Measurements from ENCODE around the gene KRT16. TPM values are rescaled to one million over a fixed set of nuclear protein-coding genes. Genes with fewer than 3 reads are reported as not detected.

KRT16 gene
- total RNA-seq, 6 donors from 2014 or later, result not detected

GRCh38 chr17:41592601-41593305 is 19.8 kb downstream of the KRT16 start:
- ATAC-seq (ENCODE audit: low FRiP score in 2 of 2) (no peak), DNase-seq (no peak)
- no peak overlapping the region for H3K27ac ChIP-seq
- H3K4me3 ChIP-seq, result no peak overlapping the region
- H3K36me3 ChIP-seq, result no peaks in the 10 kb centered on the region
- no peaks in the 10 kb centered on the region for H3K4me1 ChIP-seq
- H3K9me3 ChIP-seq, result no peaks in the 10 kb centered on the region
- no peak for TF ChIP-seq POLR2AphosphoS5 (IDR thresholded peaks at IDR 0.05)
- TF ChIP-seq EP300 (IDR thresholded peaks at IDR 0.05), result no peak
- TF ChIP-seq POLR2A (IDR thresholded peaks at IDR 0.05), result no peak
- TF ChIP-seq CTCF (IDR thresholded peaks at IDR 0.05), result no peak
- no peaks in the 10 kb centered on the region for H3K27me3 ChIP-seq
- 77 to 80% methylated on average over 11 to 12 of the region's 12 CpGs for WGBS, 2 donors

DNA sequence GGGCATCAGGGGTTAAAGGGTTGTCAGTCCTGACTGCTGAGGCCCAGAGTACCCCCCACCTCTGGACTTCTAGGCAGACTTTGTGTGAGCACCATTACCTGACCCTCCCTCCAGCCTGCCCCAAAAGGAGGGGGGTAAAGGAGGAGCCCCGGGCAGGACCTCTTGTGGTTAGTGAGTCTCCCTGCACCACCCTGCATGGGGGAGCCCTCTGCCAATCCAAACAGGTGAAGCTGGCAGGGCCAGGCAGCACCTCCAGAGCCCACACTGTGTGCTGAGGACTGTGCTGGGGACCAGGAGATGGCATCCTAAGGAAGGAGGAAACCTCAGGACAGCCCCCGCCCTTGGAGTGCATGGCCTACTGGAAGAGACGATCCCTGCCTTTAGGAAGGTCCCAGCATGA is 23.3 kb downstream of the KRT16 start:
- H3K27ac ChIP-seq, result no peak overlapping the region
- 62 to 71% methylated on average over 2 of the region's 3 CpGs for WGBS, 2 donors
- H3K4me1 ChIP-seq, result no peaks in the 10 kb centered on the region
- no peak for ATAC-seq (ENCODE audit: low FRiP score in 2 of 2)
- no peaks in the 10 kb centered on the region for H3K36me3 ChIP-seq
- DNase-seq, result no peak
- no peaks in the 10 kb centered on the region for H3K9me3 ChIP-seq
- TF ChIP-seq POLR2A (IDR thresholded peaks at IDR 0.05) (no peak), POLR2AphosphoS5 (IDR thresholded peaks at IDR 0.05) (no peak), EP300 (IDR thresholded peaks at IDR 0.05) (no peak), CTCF (IDR thresholded peaks at IDR 0.05) (no peak)
- H3K27me3 ChIP-seq, result no peaks in the 10 kb centered on the region
- no peak overlapping the region for H3K4me3 ChIP-seq

DNA sequence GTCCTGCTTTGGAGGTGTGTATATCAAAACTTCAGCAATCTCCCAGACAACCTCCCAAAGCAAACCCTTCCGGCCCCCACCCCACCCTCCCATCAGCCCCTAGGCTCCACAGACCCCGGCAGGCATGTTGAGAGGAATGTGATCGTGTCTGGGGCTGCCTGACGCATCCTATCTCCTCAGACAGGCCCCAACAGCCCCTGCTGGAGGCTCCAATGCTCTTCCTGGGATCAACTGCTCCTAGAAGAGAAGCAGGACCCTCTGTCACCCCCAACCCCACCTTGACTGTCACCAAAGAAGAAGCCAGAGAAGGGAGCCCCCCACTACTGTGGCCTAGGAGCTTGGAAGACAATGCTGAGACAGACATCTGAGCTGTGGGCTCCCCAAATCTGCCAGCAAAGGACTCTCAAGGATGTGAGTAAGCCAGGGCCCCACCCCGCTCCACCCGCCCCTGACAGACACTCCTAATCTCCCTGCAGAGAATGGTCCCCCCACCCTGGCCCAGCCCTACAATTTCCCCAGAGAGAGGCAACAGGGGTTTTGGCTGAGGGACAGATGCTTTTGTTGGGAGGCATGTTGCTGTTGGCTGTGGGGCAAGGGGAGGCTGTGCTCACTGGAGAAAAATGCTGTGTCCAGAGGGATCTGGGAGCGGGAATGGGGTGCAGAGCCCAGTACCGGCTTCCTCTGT is 24.3 kb downstream of the KRT16 start:
- Histone ChIP-seq H3K27ac (no peak overlapping the region), H3K27me3 (no peaks in the 10 kb centered on the region), H3K36me3 (no peaks in the 10 kb centered on the region), H3K4me1 (no peaks in the 10 kb centered on the region), H3K4me3 (no peak overlapping the region), H3K9me3 (no peaks in the 10 kb centered on the region)
- WGBS, 2 donors, result 76 to 82% methylated on average over 4 to 7 of the region's 8 CpGs
- DNase-seq, result no peak
- TF ChIP-seq POLR2A (IDR thresholded peaks at IDR 0.05), result no peak
- TF ChIP-seq CTCF (IDR thresholded peaks at IDR 0.05), result no peak
- ATAC-seq (ENCODE audit: low FRiP score in 2 of 2), result no peak

DNA sequence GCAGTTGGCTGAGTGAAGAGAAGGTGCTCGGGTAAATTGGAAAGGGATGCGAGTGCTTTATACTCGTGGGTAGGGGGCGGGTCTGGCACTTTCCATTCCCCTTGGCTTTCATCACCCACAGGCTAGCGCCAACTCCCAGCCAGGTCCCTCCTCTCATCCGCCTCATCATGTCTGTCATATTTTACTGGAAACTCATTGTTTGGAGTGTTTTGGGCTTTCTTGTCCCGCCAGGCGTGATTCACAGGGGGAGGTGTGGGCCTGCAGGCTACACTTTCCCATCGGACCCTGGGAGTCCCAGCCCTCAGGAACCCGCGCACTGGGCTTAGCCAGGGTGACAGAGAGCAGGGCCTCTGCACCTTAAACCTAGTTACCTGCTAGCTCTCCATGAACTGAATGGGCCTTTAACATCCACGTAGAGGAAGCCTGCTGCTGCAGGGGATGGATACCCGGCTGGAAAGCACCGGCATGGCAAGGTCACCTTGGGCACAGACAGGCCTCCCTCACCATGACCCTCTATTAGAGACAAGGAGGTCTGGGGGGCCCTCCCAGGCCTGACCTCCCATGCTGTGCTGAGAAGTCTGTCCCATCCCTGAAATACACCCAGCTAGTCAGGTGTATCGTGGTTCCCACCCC is 25.6 kb downstream of the KRT16 start, which contains the start of gene KRT14:
KRT14 (minus strand) TSS at position 33 of the 633 bp plus-strand sequence. CDS start 61 bp downstream, outside the sequence.
- no peak for TF ChIP-seq EP300 (IDR thresholded peaks at IDR 0.05)
- no peak for TF ChIP-seq POLR2AphosphoS5 (IDR thresholded peaks at IDR 0.05)
- TF ChIP-seq CTCF (IDR thresholded peaks at IDR 0.05), result no peak
- no peak for TF ChIP-seq POLR2A (IDR thresholded peaks at IDR 0.05)
- Histone ChIP-seq H3K4me1 (no peaks in the 10 kb centered on the region), H3K9me3 (no peaks in the 10 kb centered on the region), H3K36me3 (no peaks in the 10 kb centered on the region), H3K4me3 (no peak within 1 kb of the TSS), H3K27me3 (no peaks in the 10 kb centered on the region), H3K27ac (no peak within 1 kb of the TSS)
- WGBS, 2 donors, result 78 to 80% methylated on average over 12 to 15 of the region's 15 CpGs
- DNase-seq (no peak), ATAC-seq (ENCODE audit: low FRiP score in 2 of 2) (no peak)
